HG02623 (cell line): ENCODE results near the gene ACAP1.
"Not testable (repeated sequence)": the region's sequence is repeated elsewhere in the genome, so short reads cannot be mapped to it uniquely, and the experiment has no call there.

Experiments
- ATAC-seq: cut with Tn5 transposase; IDR thresholded peaks from one replicate; pipeline ENCODE4 v1.9.1; 2021; ENCODE audit warnings: moderate library complexity; ENCODE audit not compliant: unreplicated experiment

The ACAP1 gene

DNA sequence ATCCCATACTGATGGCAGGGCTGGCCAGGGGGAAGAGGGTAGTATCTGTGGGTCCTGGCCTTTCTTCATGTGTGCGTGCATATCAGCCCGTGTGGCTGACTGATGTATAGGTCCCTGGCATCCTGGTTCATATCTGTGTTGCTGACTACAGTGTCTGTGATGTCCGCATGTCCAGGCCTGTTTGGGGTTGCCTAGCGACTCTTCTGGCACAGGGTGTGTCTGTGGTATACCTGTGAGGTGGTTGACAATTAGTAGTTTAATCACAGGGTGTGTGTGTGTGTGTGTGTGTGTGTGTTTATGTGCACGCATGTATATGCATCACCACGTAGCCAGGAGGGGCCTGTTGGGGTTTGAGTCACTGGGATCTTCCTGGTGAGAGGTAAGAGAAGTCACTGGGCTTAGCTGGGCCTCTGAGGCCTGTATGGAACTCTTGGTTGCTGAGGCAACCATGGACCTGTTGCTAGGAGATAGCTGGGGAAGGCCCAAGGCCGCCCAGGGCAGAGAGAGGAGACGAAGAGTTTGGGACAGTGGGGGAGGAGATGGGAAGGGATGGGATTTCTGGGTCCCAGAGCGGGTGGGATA is 18.0 kb downstream of the ACAP1 start:
- ATAC-seq = no peak

- no peak for ATAC-seq
Observed at GRCh38 chr17:7355053-7355452, 18.7 kb downstream of the ACAP1 start, which contains the start of gene TMEM95. Gene TMEM95, plus strand, starts transcription at chr17:7355156. Its CDS starts 49 bp downstream, at chr17:7355205.

DNA sequence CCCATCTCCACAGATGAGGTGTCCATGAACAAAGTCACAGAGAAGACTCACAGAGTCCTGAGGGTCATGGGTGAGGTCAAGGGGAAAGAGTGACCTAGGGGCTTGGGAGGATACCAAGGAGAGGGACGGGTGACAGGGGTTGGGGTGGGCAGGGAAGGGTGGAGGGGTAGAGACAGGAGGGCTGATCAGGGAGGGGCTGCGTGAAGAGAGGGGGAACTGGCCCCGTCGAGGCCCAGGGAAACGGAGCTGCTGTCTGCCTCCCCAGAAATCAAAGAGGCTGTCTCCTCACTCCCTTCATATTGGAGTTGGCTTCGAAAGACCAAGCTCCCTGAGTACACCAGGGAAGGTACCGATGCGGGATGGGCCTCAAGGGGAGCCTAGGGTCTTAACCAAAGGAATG is 19.2 kb downstream of the ACAP1 start:
- no peak for ATAC-seq

GRCh38 chr17:7356072-7356549 is 19.8 kb downstream of the ACAP1 start:
- no peak for ATAC-seq

DNA sequence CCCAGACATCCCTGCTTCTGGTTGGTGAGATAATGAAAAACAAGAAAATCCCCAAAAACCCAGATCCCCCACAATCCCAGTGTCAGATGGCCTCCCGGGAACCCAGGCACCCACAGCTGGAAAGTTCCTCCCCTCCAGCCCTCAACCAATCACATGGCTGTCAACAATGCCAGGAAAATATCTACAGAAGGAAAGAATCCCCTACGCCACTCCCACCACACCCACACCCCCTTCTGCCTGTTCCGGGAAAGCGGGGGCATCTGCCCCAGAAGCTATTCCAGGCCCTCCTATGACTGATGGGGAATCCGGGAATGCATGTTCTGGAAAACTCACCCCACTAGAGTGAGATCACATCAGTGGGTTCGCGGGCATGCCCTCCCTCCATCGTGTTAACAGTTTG is 20.4 kb downstream of the ACAP1 start:
- no peak for ATAC-seq

- no peak for ATAC-seq
Observed at GRCh38 chr17:7357381-7357780, 21.1 kb downstream of the ACAP1 start.

GRCh38 chr17:7361906-7362305 is 25.6 kb downstream of the ACAP1 start:
- ATAC-seq = no peak

DNA sequence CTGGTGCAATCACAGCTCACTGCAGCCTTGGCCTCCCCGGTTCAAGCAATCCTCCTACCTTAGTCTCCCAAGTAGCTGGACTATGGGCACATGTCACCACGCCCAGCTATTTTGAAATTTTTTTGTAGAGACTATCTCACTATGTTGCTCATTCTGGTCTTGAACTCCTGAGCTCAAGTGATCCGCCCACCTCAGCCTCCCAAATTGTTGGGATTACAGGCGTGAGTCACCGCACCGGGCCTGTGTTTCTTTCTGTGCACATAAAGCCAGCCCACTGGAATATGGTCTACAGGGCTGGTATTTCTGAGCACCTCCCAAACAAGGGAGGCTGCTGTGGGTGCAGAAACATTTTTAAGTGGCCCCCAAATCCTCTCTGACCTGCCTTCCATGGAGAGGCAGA is 27.0 kb downstream of the ACAP1 start:
- ATAC-seq = no peak

- ATAC-seq = not testable (repeated sequence)
Observed at GRCh38 chr17:7365963-7366362, 29.6 kb downstream of the ACAP1 start.

GRCh38 chr17:7367083-7367482 is 30.8 kb downstream of the ACAP1 start:
- no peak for ATAC-seq

GRCh38 chr17:7367918-7368598 is 31.7 kb downstream of the ACAP1 start:
- no peak for ATAC-seq

DNA sequence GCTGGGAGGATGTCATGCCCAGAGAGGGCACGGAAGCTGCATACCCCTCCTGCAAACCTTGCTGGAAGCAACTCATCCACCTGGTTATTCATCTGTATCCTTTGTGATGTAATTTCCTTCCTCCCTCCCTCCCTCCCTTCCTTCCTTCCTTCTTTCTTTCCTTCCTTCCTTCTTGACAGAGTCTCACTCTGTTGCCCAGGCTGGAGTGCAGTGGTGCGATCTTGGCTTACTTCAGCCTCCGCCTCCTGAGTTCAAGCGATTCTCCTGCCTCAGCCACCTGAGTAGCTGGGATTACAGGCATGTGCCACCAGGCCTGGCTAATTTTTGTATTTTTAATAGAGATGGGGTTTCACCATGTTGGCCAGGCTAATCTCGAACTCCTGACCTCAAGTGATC is 32.3 kb downstream of the ACAP1 start:
- not testable (repeated sequence) for ATAC-seq

DNA sequence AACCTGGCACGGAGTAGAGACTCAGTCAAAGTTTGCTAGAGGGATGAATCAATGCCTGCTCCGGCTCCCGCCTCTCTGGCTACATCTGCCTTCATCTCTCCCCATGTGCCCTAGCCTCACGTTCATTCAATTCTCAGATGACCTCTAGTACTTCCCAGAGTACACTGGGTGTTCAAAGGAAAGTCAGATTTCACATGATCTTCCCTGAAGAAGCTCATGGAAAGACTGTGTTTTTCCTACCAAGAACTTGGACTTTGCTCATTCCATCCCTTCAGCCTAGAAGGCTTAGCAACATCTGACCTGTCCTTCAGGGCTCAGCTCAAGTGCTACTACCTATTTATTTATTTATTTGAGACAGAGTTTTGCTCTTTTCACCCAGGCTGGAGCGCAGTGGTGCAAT is 33.5 kb downstream of the ACAP1 start:
- ATAC-seq = no peak

DNA sequence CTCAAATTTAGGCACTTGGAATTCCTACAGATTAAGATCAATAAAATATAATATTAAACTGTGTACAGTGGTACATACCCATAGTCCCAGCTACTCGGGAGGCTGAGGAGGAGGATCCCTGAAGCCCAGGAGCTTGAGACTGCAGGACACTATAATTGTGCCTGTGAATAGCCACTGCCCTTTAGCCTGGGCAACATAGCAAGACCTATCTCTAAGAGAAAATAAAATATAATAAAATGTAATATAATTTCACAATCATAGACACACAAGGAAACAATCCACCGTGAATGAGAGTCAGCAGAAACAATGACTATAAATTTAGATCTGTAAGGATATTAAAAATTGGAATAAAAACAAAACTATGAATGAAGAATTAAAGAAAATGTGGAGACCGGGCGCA is 34.5 kb downstream of the ACAP1 start:
- no peak for ATAC-seq

GRCh38 chr17:7374353-7374752 is 38.0 kb downstream of the ACAP1 start:
- ATAC-seq = no peak

GRCh38 chr17:7379134-7379533 is 42.8 kb downstream of the ACAP1 start:
- ATAC-seq = no peak

GRCh38 chr17:7380321-7380720 is 44.0 kb downstream of the ACAP1 start:
- no peak for ATAC-seq

DNA sequence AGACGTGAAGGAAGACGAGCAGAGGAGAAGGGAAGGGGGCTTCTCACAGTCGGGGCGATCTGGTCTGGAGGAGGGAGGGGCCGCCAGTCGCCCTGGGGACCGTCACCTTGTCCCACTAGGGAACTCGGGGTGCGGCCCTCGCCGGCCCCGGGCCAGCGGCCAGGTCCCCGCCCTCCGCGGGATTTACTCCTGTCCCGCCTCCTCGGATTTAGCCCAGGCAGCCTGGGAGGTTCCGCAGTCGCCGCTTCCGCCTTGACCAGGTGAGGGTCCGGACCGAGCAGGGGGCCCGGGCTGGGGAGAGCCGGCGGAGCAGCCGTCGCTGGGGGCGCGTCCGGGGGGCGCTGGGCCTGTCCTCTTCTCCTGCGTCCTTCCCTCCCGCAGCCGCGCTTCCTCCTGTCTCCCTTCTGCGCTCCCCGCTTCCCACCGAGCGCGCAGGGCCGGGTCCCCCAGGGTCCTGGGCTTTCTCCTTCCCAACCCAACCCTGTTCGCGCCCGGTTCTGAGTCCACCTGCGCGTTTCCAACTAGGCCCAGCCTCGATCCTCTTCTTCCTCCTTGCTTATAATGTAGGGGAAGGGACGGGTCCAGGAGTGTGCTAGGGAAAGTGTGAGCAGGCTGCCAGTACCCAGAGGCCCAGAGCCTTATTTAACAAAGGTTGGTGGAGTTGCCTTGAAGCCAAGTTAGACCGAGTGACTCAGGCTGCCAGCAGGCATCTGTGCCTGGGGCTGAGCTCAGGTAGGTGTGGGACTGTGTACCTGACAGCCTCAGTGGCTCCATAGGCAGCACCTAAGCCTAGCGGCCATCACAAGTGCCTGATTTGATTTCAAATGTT is 44.7 kb downstream of the ACAP1 start, which contains the start of gene TNK1:
TSS of gene TNK1 (plus strand) at position 235 of the 829 bp plus-strand sequence. CDS start 1,838 bp downstream, outside the sequence.
- ATAC-seq = no peak

- no peak for ATAC-seq
Observed at GRCh38 chr17:7382901-7383300, 46.6 kb downstream of the ACAP1 start.

DNA sequence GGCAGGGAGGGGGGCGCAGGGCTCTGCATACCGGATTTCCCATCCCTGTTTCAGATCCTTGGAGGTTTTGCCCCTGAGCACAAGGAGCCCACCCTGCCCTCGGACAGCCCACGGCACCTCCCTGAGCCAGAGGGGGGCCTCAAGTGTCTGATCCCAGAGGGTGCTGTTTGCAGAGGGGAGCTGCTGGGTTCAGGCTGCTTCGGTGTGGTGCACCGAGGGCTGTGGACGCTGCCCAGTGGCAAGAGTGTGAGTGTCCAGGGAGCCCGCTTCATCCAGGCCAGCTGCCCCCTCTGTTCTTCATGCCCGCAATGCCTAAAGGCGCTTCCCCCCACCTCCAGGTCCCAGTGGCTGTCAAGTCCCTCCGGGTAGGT is 47.0 kb downstream of the ACAP1 start:
- no peak for ATAC-seq

GRCh38 chr17:7383742-7384488 is 47.6 kb downstream of the ACAP1 start:
- peak; percentile 70 for ATAC-seq
